ENCODE data around the gene PAWR. TPM values are rescaled to one million over a fixed set of nuclear protein-coding genes. Genes with fewer than 3 reads are reported as not detected.

Gene PAWR
- total RNA-seq, 1 donor from 2014 or later, result 103 TPM

DNA sequence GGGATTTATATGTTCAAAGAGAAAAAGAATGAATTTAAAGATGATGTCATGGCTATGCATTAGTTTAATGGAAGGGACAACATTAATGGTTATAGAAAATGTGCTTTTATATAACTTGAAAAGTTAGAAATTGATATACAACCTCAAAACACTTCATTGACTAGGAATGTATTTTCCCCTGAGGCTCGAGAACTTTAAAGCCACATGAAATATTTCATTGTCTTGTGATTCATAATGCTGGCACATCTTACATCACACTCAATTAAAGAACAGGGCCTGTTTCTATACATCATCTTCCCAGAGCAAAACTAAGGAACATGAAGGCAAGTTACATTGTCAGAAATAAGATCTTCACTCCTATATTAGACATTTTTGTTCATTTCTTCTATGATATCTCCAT lies 35.2 kb upstream of the PAWR start:
- TF ChIP-seq, protein P1, sequence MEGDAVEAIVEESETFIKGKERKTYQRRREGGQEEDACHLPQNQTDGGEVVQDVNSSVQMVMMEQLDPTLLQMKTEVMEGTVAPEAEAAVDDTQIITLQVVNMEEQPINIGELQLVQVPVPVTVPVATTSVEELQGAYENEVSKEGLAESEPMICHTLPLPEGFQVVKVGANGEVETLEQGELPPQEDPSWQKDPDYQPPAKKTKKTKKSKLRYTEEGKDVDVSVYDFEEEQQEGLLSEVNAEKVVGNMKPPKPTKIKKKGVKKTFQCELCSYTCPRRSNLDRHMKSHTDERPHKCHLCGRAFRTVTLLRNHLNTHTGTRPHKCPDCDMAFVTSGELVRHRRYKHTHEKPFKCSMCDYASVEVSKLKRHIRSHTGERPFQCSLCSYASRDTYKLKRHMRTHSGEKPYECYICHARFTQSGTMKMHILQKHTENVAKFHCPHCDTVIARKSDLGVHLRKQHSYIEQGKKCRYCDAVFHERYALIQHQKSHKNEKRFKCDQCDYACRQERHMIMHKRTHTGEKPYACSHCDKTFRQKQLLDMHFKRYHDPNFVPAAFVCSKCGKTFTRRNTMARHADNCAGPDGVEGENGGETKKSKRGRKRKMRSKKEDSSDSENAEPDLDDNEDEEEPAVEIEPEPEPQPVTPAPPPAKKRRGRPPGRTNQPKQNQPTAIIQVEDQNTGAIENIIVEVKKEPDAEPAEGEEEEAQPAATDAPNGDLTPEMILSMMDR (IDR thresholded peaks at IDR 0.05), result no peak
- TF ChIP-seq EZH2phosphoT487 (IDR thresholded peaks at IDR 0.05) (no peak), EZH2 (IDR thresholded peaks at IDR 0.05) (no peak)
- no peak for DNase-seq (ENCODE audit: low spot score)
- Mint-ChIP-seq H3K36me3 (no peaks in the 10 kb centered on the region), H3K27ac (no peak overlapping the region), H3K4me3 (no peak overlapping the region), H3K27me3 (ENCODE audit: insufficient read depth, low read depth) (no peaks in the 10 kb centered on the region), H3K9me3 (no peaks in the 10 kb centered on the region), H3K4me1 (no peaks in the 10 kb centered on the region)
- H3K4me2 ChIP-seq, result no peak overlapping the region
- no peak overlapping the region for H3K4me3 ChIP-seq
- no peak overlapping the region for H3K9ac ChIP-seq
- H3K4me1 ChIP-seq, result no peaks in the 10 kb centered on the region
- H3K36me3 ChIP-seq, result no peaks in the 10 kb centered on the region
- no peak overlapping the region for H3K27ac ChIP-seq
- H2AFZ ChIP-seq (replicated peaks), result no peak overlapping the region
- no peaks in the 10 kb centered on the region for H3K9me3 ChIP-seq (ENCODE audit: low read depth)
- H3K27me3 ChIP-seq, result no peaks in the 10 kb centered on the region
- H3F3A ChIP-seq (ENCODE audit: low read depth), result no peaks in the 10 kb centered on the region
- H4K20me1 ChIP-seq (ENCODE audit: low read depth), result no peaks in the 10 kb centered on the region
- no peaks in the 10 kb centered on the region for H3K79me2 ChIP-seq (ENCODE audit: low read depth)

DNA sequence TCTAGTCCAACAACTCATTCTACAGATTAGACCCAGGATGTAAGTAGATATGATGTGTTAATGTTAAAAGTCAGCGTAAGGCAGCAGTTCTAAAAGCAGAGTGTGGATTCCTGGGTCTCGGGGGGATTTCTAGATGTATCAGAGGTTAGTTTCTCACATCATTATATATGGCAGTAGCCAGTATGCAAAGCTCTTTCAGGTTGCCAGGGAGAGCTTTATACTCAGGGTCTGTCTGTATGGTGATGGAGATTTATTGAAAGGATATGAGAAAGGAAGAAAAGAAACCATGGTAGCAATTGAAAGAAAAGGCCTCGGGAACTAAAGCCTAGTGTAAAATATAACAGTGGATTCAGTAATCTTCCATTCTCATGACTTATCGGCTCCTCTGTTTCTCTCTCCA lies 26.2 kb upstream of the PAWR start:
- no peaks in the 10 kb centered on the region for H3K9me3 ChIP-seq (ENCODE audit: low read depth)
- Mint-ChIP-seq H3K4me1 (peaks cover 3% of the 10 kb centered on the region), H3K4me3 (no peak overlapping the region), H3K27me3 (ENCODE audit: insufficient read depth, low read depth) (peaks cover 2% of the 10 kb centered on the region), H3K27ac (no peak overlapping the region), H3K9me3 (no peaks in the 10 kb centered on the region), H3K36me3 (no peaks in the 10 kb centered on the region)
- no peak overlapping the region for H2AFZ ChIP-seq (replicated peaks)
- no peaks in the 10 kb centered on the region for H3K4me1 ChIP-seq
- H3K27ac ChIP-seq, result no peak overlapping the region
- TF ChIP-seq EZH2phosphoT487 (IDR thresholded peaks at IDR 0.05) (no peak), EZH2 (IDR thresholded peaks at IDR 0.05) (no peak)
- TF ChIP-seq, protein P1 (IDR thresholded peaks at IDR 0.05), result no peak
- H3F3A ChIP-seq (ENCODE audit: low read depth), result no peaks in the 10 kb centered on the region
- H3K9ac ChIP-seq, result no peak overlapping the region
- no peak overlapping the region for H3K4me2 ChIP-seq
- H3K36me3 ChIP-seq, result no peaks in the 10 kb centered on the region
- no peaks in the 10 kb centered on the region for H3K79me2 ChIP-seq (ENCODE audit: low read depth)
- no peaks in the 10 kb centered on the region for H3K27me3 ChIP-seq
- DNase-seq (ENCODE audit: low spot score), result no peak
- H4K20me1 ChIP-seq (ENCODE audit: low read depth), result no peaks in the 10 kb centered on the region
- no peak overlapping the region for H3K4me3 ChIP-seq

DNA sequence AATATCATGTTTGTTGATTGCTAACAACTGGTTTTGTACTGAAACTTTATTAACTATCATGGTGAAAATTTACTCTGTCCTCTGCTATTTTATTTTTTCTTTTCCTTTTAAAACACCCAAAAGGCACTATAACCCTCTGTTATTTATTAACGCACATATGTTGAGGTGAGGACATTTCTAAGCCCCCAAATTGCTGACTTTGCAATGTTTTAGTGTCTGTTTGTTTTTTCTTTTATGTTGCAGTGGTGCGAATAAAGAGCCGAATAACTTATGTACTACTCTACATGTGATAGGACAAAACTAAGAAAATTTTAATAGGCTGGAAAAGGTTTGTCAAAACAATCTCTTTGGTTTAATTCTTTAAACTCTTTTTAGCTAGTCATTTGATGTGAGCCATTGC lies 24.5 kb upstream of the PAWR start:
- no peaks in the 10 kb centered on the region for H3K27me3 ChIP-seq
- H3K4me2 ChIP-seq, result no peak overlapping the region
- peaks cover 3% of the 10 kb centered on the region for H3K4me1 Mint-ChIP-seq
- no peak for DNase-seq (ENCODE audit: low spot score)
- no peaks in the 10 kb centered on the region for H3K79me2 ChIP-seq (ENCODE audit: low read depth)
- H3K9me3 ChIP-seq (ENCODE audit: low read depth), result no peaks in the 10 kb centered on the region
- H4K20me1 ChIP-seq (ENCODE audit: low read depth), result no peaks in the 10 kb centered on the region
- no peak overlapping the region for H3K27ac Mint-ChIP-seq
- no peaks in the 10 kb centered on the region for H3K36me3 ChIP-seq
- H3K36me3 Mint-ChIP-seq, result no peaks in the 10 kb centered on the region
- no peak overlapping the region for H2AFZ ChIP-seq (replicated peaks)
- no peaks in the 10 kb centered on the region for H3F3A ChIP-seq (ENCODE audit: low read depth)
- H3K9me3 Mint-ChIP-seq, result peaks cover 2% of the 10 kb centered on the region
- no peak overlapping the region for H3K27ac ChIP-seq
- H3K4me3 ChIP-seq, result no peak overlapping the region
- no peak overlapping the region for H3K4me3 Mint-ChIP-seq
- TF ChIP-seq EZH2 (IDR thresholded peaks at IDR 0.05) (no peak), EZH2phosphoT487 (IDR thresholded peaks at IDR 0.05) (no peak)
- TF ChIP-seq, protein P1 (IDR thresholded peaks at IDR 0.05), result no peak
- no peak overlapping the region for H3K9ac ChIP-seq
- no peaks in the 10 kb centered on the region for H3K4me1 ChIP-seq
- H3K27me3 Mint-ChIP-seq (ENCODE audit: insufficient read depth, low read depth), result peaks cover 2% of the 10 kb centered on the region

Data from neural progenitor cell (in vitro differentiated cells).